RWPE2 (cell line): ENCODE measurements around the gene DIP2C.
"Not testable (repeated sequence)": the region's sequence is repeated elsewhere in the genome, so short reads cannot be mapped to it uniquely, and the experiment has no call there.

ENCODE experiments used
- ATAC-seq: fragments of 200-7000 bp; cut with Tn5 transposase; 3 replicates; pipeline ENCODE4 v1.9.1; 2021; ENCODE audit warnings: low read depth
- DNase-seq: peaks from one replicate; pipeline ENCODE4 v3.0.0-alpha.2; 2020; ENCODE audit warnings: low spot score
- H3K27ac ChIP-seq: fragments of 450-650 bp; 2 replicates; pipeline ENCODE4 v1.5.1; 2017; ENCODE audit warnings: mild to moderate bottlenecking; ENCODE audit not compliant: poor library complexity, severe bottlenecking
- H3K27me3 ChIP-seq: fragments of 250-450 bp; sonication (Bioruptor Pico); 2 replicates; pipeline ENCODE4 v1.5.1; 2021; ENCODE audit warnings: mild to moderate bottlenecking, moderate library complexity; ENCODE audit not compliant: insufficient read depth, poor library complexity, severe bottlenecking
- H3K36me3 ChIP-seq: fragments of 250-450 bp; sonication (Bioruptor Pico); 2 replicates; pipeline ENCODE4 v1.5.1; 2020; ENCODE audit warnings: low read depth, mild to moderate bottlenecking, moderate library complexity
- H3K4me1 ChIP-seq: fragments of 250-450 bp; sonication (Bioruptor Pico); 2 replicates; pipeline ENCODE4 v1.5.1; 2021; ENCODE audit warnings: mild to moderate bottlenecking, moderate library complexity; ENCODE audit not compliant: insufficient read depth, poor library complexity, severe bottlenecking
- H3K4me3 ChIP-seq: fragments of 250-450 bp; sonication (Bioruptor Pico); 2 replicates; pipeline ENCODE4 v1.5.1; 2021; ENCODE audit warnings: mild to moderate bottlenecking, moderate library complexity; ENCODE audit not compliant: severe bottlenecking
- H3K9me3 ChIP-seq: fragments of 250-450 bp; sonication (Bioruptor Pico); 2 replicates; pipeline ENCODE4 v1.5.1; 2021; ENCODE audit warnings: mild to moderate bottlenecking, moderate library complexity; ENCODE audit not compliant: severe bottlenecking
- CTCF ChIP-seq: fragments of 450-650 bp; IDR thresholded peaks from one replicate; pipeline ENCODE4 v1.5.1; 2017; ENCODE audit warnings: mild to moderate bottlenecking, moderate library complexity; ENCODE audit not compliant: poor library complexity, severe bottlenecking

DIP2C gene

GRCh38 chr10:451856-452255, 237.6 kb downstream of the DIP2C start:
- DNase-seq = no peak
- Histone ChIP-seq H3K27ac (no peak overlapping the region), H3K9me3 (no peaks in the 10 kb centered on the region), H3K36me3 (no peaks in the 10 kb centered on the region), H3K4me3 (no peak overlapping the region), H3K4me1 (peaks cover 4% of the 10 kb centered on the region), H3K27me3 (no peaks in the 10 kb centered on the region)
- no peak for TF ChIP-seq CTCF
- ATAC-seq = no peak

GRCh38 chr10:451021-451471, 238.4 kb downstream of the DIP2C start:
- H3K4me1 ChIP-seq = peaks cover 4% of the 10 kb centered on the region
- H3K27ac ChIP-seq = no peak overlapping the region
- TF ChIP-seq CTCF = no peak
- DNase-seq = no peak
- H3K9me3 ChIP-seq = no peaks in the 10 kb centered on the region
- no peak overlapping the region for H3K4me3 ChIP-seq
- H3K27me3 ChIP-seq = no peaks in the 10 kb centered on the region
- no peaks in the 10 kb centered on the region for H3K36me3 ChIP-seq
- ATAC-seq = peak; percentile 66

- Histone ChIP-seq H3K27ac (no peak overlapping the region), H3K4me1 (peaks cover 4% of the 10 kb centered on the region), H3K9me3 (no peaks in the 10 kb centered on the region), H3K36me3 (no peaks in the 10 kb centered on the region), H3K27me3 (no peaks in the 10 kb centered on the region), H3K4me3 (no peak overlapping the region)
- no peak for TF ChIP-seq CTCF
- no peak for ATAC-seq
- no peak for DNase-seq
Measured at GRCh38 chr10:450463-450862, 239.0 kb downstream of the DIP2C start.

GRCh38 chr10:449331-449730, 240.1 kb downstream of the DIP2C start:
- not testable (repeated sequence) for H3K36me3 ChIP-seq, H3K27ac ChIP-seq, H3K9me3 ChIP-seq, H3K27me3 ChIP-seq, H3K4me3 ChIP-seq, H3K4me1 ChIP-seq, DNase-seq, ATAC-seq

- no peak overlapping the region for H3K27ac ChIP-seq
- no peak overlapping the region for H3K4me3 ChIP-seq
- H3K9me3 ChIP-seq = no peaks in the 10 kb centered on the region
- no peaks in the 10 kb centered on the region for H3K27me3 ChIP-seq
- DNase-seq (no peak), ATAC-seq (no peak)
- no peak for TF ChIP-seq CTCF
- H3K36me3 ChIP-seq = no peaks in the 10 kb centered on the region
- no peaks in the 10 kb centered on the region for H3K4me1 ChIP-seq
Measured at GRCh38 chr10:443459-443858, 246.0 kb downstream of the DIP2C start.
